K562 (cell line): ENCODE results near the gene AHNAK. TPM values are rescaled to one million over a fixed set of nuclear protein-coding genes. Genes with fewer than 3 reads are reported as not detected.
"Not testable (repeated sequence)": the region's sequence is repeated elsewhere in the genome, so short reads cannot be mapped to it uniquely, and the experiment has no call there.

Experiments
- ATAC-seq: fragments of 200-7000 bp; cut with Tn5 transposase; 3 replicates; pipeline ENCODE4 v1.9.1; 2020; ENCODE audit warnings: moderate library complexity
- BruUV-seq: library from RNA; stranded (reverse); fragments of 400-500 nt; replicated peaks from 2 replicates; lab custom pipeline; 2021; lab: Mats Ljungman, UMichigan
- CTCF ChIA-PET: fragments of 300-600 bp; formaldehyde crosslinking; extraction: SDS; loops from one replicate; lab custom pipeline; 2021; ENCODE audit warnings: low intra/inter-chr PET ratio; lab: Yijun Ruan, JAX
- POLR2A ChIA-PET: fragments of 300-600, 350-650 bp; sonication (Branson Sonifier 250); formaldehyde crosslinking; extraction: SDS; loops from one replicate; lab custom pipeline; 2021; ENCODE audit warnings: antibody characterized with exemption, inconsistent platforms; lab: Yijun Ruan, JAX
- DNase-seq, 4 experiments: peaks; one replicate each; pipeline versions ENCODE4 v3.0.0 to v3.0.0-alpha.2; 2011 to 2018; ENCODE audit warnings: low spot score in 3 of 4, mixed read lengths in 3 of 4; ENCODE audit errors: extremely low read depth in 1 of 4
- FAIRE-seq: peaks from 2 replicates; lab custom pipeline; 2011; peaks lifted over from hg19 to GRCh38; lab: Jason Lieb, UNC
- H2AFZ ChIP-seq: 2 replicates; pipeline ENCODE4 v1.6.0; 2011; ENCODE audit warnings: low read depth, low read length, control low read depth, inconsistent platforms
- H3K27ac ChIP-seq: fragments of 200-600 bp; 3 replicates; pipeline ENCODE4 v1.8.0; 2011; ENCODE audit warnings: low read depth, mild to moderate bottlenecking, control low read depth, inconsistent platforms, low read length, moderate library complexity, mixed read lengths; ENCODE audit errors: extremely low read depth
- H3K27me3 ChIP-seq, 2 experiments: fragments of 300-600 bp in 1 of 2; 2 replicates in 1 of 2; 3 replicates in 1 of 2; pipeline versions ENCODE4 v1.6.0 to v1.8.0; 2011; ENCODE audit warnings: inconsistent platforms in 2 of 2, low read length in 2 of 2, mild to moderate bottlenecking in 1 of 2, mixed read lengths in 1 of 2, moderate library complexity in 1 of 2; ENCODE audit not compliant: control insufficient read depth in 2 of 2, insufficient read depth in 2 of 2
- H3K36me3 ChIP-seq: fragments of 300-600 bp; 3 replicates; pipeline ENCODE4 v1.8.0; 2011; ENCODE audit warnings: mild to moderate bottlenecking, low read length, inconsistent platforms; ENCODE audit not compliant: control insufficient read depth, insufficient read depth
- H3K4me1 ChIP-seq, 2 experiments: fragments of 200-600 bp in 1 of 2; replicated peaks in 1 of 2; 2 replicates in 1 of 2; 3 replicates in 1 of 2; pipeline versions ENCODE4 v1.5.1 to v1.8.0; 2011; ENCODE audit warnings: inconsistent platforms in 2 of 2, low read length in 2 of 2, mild to moderate bottlenecking in 1 of 2, mixed read lengths in 1 of 2, moderate library complexity in 1 of 2; ENCODE audit not compliant: control insufficient read depth in 2 of 2, insufficient read depth in 2 of 2
- H3K4me2 ChIP-seq: 2 replicates; pipeline ENCODE4 v1.6.1; 2011; ENCODE audit warnings: low read length, control low read depth, inconsistent platforms, mixed read lengths; ENCODE audit not compliant: insufficient read depth
- H3K4me3 ChIP-seq: fragments of 200-600 bp; sonication (generic), shearing (Covaris generic); 2 replicates; pipeline ENCODE4 v1.5.1; 2016; ENCODE audit warnings: control low read depth, inconsistent platforms
- H3K79me2 ChIP-seq: fragments of 200-600 bp; 3 replicates; pipeline ENCODE4 v1.8.0; 2011; ENCODE audit warnings: low read length, inconsistent platforms; ENCODE audit not compliant: control insufficient read depth, insufficient read depth
- H3K9ac ChIP-seq, 2 experiments: 2 replicates each; pipeline versions ENCODE4 v1.6.0 to v1.6.1; 2011; ENCODE audit warnings: low read depth in 2 of 2, low read length in 2 of 2, control low read depth in 1 of 2, inconsistent platforms in 1 of 2, mild to moderate bottlenecking in 1 of 2, mixed read lengths in 1 of 2; ENCODE audit not compliant: insufficient read depth in 1 of 2
- H3K9me1 ChIP-seq: one replicate; pipeline ENCODE4 v1.6.0; 2011; ENCODE audit warnings: inconsistent platforms, mild to moderate bottlenecking, low read length, moderate library complexity; ENCODE audit not compliant: control insufficient read depth, insufficient read depth
- H3K9me3 ChIP-seq: replicated peaks from 2 replicates; pipeline ENCODE4 v1.5.1; 2011; ENCODE audit warnings: low read depth, low read length, inconsistent platforms; ENCODE audit not compliant: control insufficient read depth, insufficient read depth
- H4K20me1 ChIP-seq: replicated peaks from 2 replicates; pipeline ENCODE4 v1.6.1; 2011; ENCODE audit warnings: low read length, inconsistent platforms, mixed read lengths; ENCODE audit not compliant: control insufficient read depth, insufficient read depth
- GABPB2 ChIP-seq: fragments of 250-450 bp; sonication (Bioruptor Pico); conservative IDR thresholded peaks from 2 replicates; pipeline ENCODE4 v1.5.1; 2021; ENCODE audit warnings: mild to moderate bottlenecking
- WGBS: fragments of 100-300 bp; shearing (Covaris generic); methylation state at CpG from one replicate; pipeline ENCODE4 v1.1.6; 2016; ENCODE audit warnings: low coverage, mixed read lengths; ENCODE audit not compliant: insufficient coverage; ENCODE audit errors: missing lambda C conversion rate; 5-methylcytosine and 5-hydroxymethylcytosine counted together
- in situ Hi-C: fragments of 300-500 bp; cut with MboI; formaldehyde crosslinking; loops from 4 replicates; pipeline ENCODE4 v1.15.0; 2018; ENCODE audit warnings: inconsistent platforms, mixed read lengths
- intact Hi-C: fragments of 100-400 bp; cut with micrococcal nuclease; formaldehyde crosslinking; loops from 2 replicates; pipeline ENCODE4 v1.14.2; 2022
- polyA plus RNA-seq, 8 experiments: library from polyadenylated mRNA; depleted of rRNA in 4 of 8; stranded (reverse) in 5 of 8; unstranded in 3 of 8; fragments of >200 nt; fragmentation: Nextera tagmentation in 2 of 8; fragmentation: Illumina TruSeq in 1 of 8; extraction: Ambion mirVana in 2 of 8; extraction: Trizol in 1 of 8; gene quantifications; 2 replicates each; pipeline versions ENCODE4 v1.2.1 to v1.2.3, GENCODE V29; 2011 to 2014; ENCODE audit warnings: inconsistent platforms in 1 of 8, missing spikeins in 1 of 8
- total RNA-seq, 7 experiments: library from RNA; depleted of rRNA in 6 of 7; stranded (reverse); fragments of >200 nt in 6 of 7; fragmentation: Illumina TruSeq in 2 of 7; extraction: Trizol in 2 of 7; gene quantifications; 2 replicates each; pipeline versions ENCODE4 v1.2.1 to v1.2.3, GENCODE V29; 2011 to 2021; ENCODE audit warnings: low replicate concordance in 1 of 7

Gene AHNAK
- total and polyA plus RNA-seq, 9 of the 15 experiments (the other 6 are each of a cell fraction or from before 2014, with no cell fraction given), result 1.5 to 89.7 (median 45.0) TPM

DNA sequence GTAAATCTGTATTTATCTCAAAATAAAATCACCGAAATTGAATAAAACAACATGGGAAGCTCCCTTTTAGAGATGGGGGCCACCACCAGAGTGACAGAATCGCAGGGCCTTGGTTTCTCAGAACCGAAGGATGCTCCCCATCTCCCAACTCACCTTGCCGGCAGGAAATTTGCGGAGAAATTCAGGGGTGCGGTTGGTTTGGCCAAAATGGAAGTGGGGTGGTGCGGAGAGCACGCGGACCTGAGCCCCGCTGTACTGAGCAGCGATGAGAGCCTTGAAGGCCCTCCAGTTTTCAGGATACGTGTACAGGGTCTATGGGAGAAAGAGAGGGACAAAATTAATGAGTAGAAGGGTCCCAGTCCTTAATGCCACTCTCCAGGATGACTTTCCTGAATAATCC is 25.8 kb upstream of the AHNAK start (continued):
- no peak for TF ChIP-seq GABPB2

GRCh38 chr11:62571493-62571892 is 24.9 kb upstream of the AHNAK start:
- H3K27me3 ChIP-seq, H4K20me1 ChIP-seq, H2AFZ ChIP-seq, POLR2A ChIA-PET, H3K9me1 ChIP-seq, ATAC-seq, FAIRE-seq, H3K9me3 ChIP-seq, intact Hi-C loops, BruUV-seq, in situ Hi-C loops, CTCF ChIA-PET, DNase-seq: not testable (repeated sequence)
- Histone ChIP-seq H3K79me2 (peaks cover 83% of the 10 kb centered on the region), H3K4me1 (peaks cover 22 to 37% of the 10 kb centered on the region in 2 experiments; a peak in 4 of 5 replicates), H3K9ac (peak overlapping the region; percentile 27 to 95; a peak in 3 of 4 replicates), H3K27ac (peak overlapping the region; percentile 88), H3K4me3 (peak overlapping the region; percentile 96; the same call in 1 of the 2 replicates), H3K36me3 (peaks cover 85% of the 10 kb centered on the region), H3K4me2 (peak overlapping the region; percentile 96)
- 82% methylated on average over 5 of the region's 5 CpGs for WGBS

DNA sequence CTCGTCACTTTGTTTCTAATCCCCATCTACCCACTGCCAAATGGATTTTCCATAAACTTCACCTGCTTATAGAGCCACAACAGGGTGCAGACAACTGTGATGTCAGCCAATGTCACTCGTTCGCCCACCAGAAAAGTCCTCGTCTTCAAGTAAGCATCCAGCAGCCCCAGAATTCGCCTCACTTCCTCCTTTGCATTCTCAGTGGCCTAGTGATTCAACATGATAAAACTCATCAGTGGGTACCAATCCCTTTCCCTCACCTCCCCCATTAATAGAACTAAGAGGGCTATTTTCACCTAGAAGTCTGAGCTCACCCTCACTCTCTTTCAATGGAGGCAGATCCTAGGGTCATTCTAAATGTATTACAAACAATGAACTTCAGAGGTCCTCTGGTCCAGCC is 24.3 kb upstream of the AHNAK start:
- H3K4me3 ChIP-seq, H3K9me1 ChIP-seq, FAIRE-seq, H2AFZ ChIP-seq, H3K27me3 ChIP-seq, H3K27ac ChIP-seq, intact Hi-C loops, DNase-seq, ATAC-seq, in situ Hi-C loops, H3K9me3 ChIP-seq, CTCF ChIA-PET, H4K20me1 ChIP-seq, BruUV-seq: not testable (repeated sequence)
- Histone ChIP-seq H3K79me2 (peaks cover 89% of the 10 kb centered on the region), H3K4me1 (peaks cover 22 to 35% of the 10 kb centered on the region in 2 experiments; a peak in 4 of 5 replicates), H3K4me2 (peak overlapping the region; percentile 96), H3K9ac (0 out of 4 replicates have a peak overlapping the region, but pooled peaks of 1 of the 2 experiments have one; percentile 27), H3K36me3 (peaks cover 85% of the 10 kb centered on the region)
- 87% methylated on average over 5 of the region's 5 CpGs for WGBS
- POLR2A ChIA-PET, result interaction anchor here (1.9 to 2.3 kb wide), 2 partner anchors 21 to 94 kb away, joined by 7 to 8 read pairs; partner anchors contain the start of genes C11orf98, CSKMT and TUT1
